AG04449 (cell line): Measurements from ENCODE around the gene SLC9A1.

Experiments
- CTCF ChIA-PET: fragments of 350-600 bp; formaldehyde crosslinking; extraction: SDS; loops from one replicate; lab custom pipeline; 2021; ENCODE audit warnings: antibody characterized with exemption; lab: Yijun Ruan, JAX
- POLR2A ChIA-PET: fragments of 400-600, 350-600 bp; formaldehyde crosslinking; extraction: SDS; loops from one replicate; lab custom pipeline; 2020; ENCODE audit warnings: antibody characterized with exemption, inconsistent platforms; lab: Yijun Ruan, JAX
- DNase-seq: peaks from one replicate; pipeline ENCODE4 v3.0.0-alpha.2; 2010; ENCODE audit warnings: low read depth, low spot score
- H3K4me3 ChIP-seq: 2 replicates; pipeline ENCODE4 v1.5.1; 2011; ENCODE audit warnings: low read depth, mild to moderate bottlenecking, control low read depth, low read length
- CTCF ChIP-seq: IDR thresholded peaks from one replicate; pipeline ENCODE4 v1.5.1; 2011; ENCODE audit warnings: mild to moderate bottlenecking, moderate library complexity, low read length, control low read depth, inconsistent platforms; ENCODE audit not compliant: insufficient read depth; ENCODE audit errors: missing control alignments

Gene SLC9A1

GRCh38 chr1:27149762-27150113 lies 5.2 kb downstream of the SLC9A1 start:
- no peak overlapping the region for H3K4me3 ChIP-seq
- ChIA-PET POLR2A (interaction anchor here (0.6 kb wide), 1 partner anchor 39 kb away, joined by 3 read pairs; no protein-coding TSS in a partner anchor), CTCF (interaction anchor here (4.0 kb wide), 1 partner anchor 48 kb away, joined by 23 read pairs; no protein-coding TSS in a partner anchor)
- no peak for DNase-seq
- no peak for TF ChIP-seq CTCF

GRCh38 chr1:27149084-27149761 lies 5.7 kb downstream of the SLC9A1 start:
- ChIA-PET POLR2A (interaction anchor here (0.6 kb wide), 1 partner anchor 39 kb away, joined by 3 read pairs; no protein-coding TSS in a partner anchor), CTCF (no interaction called here)
- DNase-seq = no peak
- no peak overlapping the region for H3K4me3 ChIP-seq
- no peak for TF ChIP-seq CTCF

GRCh38 chr1:27148591-27148990 lies 6.3 kb downstream of the SLC9A1 start:
- no peak overlapping the region for H3K4me3 ChIP-seq
- ChIA-PET POLR2A (no interaction called here), CTCF (interaction anchor here (1.2 to 1.6 kb wide), 2 partner anchors 51 to 137 kb away, joined by 3 to 5 read pairs; no protein-coding TSS in a partner anchor)
- no peak for DNase-seq
- no peak for TF ChIP-seq CTCF

- TF ChIP-seq CTCF = no peak
- CTCF ChIA-PET = interaction anchor here (1.2 to 1.6 kb wide), 2 partner anchors 51 to 137 kb away, joined by 3 to 5 read pairs; no protein-coding TSS in a partner anchor
- no peak overlapping the region for H3K4me3 ChIP-seq
- no peak for DNase-seq
- POLR2A ChIA-PET = no interaction called here
Observed at GRCh38 chr1:27147842-27148518, 6.9 kb downstream of the SLC9A1 start.

GRCh38 chr1:27145934-27146354 lies 9.0 kb downstream of the SLC9A1 start:
- H3K4me3 ChIP-seq = no peak overlapping the region
- no peak for TF ChIP-seq CTCF
- CTCF ChIA-PET = interaction anchor here (0.6 to 2.2 kb wide), 8 partner anchors 8 to 151 kb away, joined by 3 to 25 read pairs (median 6); partner anchors contain the start of gene SLC9A1
- DNase-seq = peak; percentile 61
- POLR2A ChIA-PET = interaction anchor here (1.3 to 4.9 kb wide), 2 partner anchors 9 to 34 kb away, joined by 6 to 55 read pairs; partner anchors contain the start of gene SLC9A1
